HG02973 (cell line): ENCODE data around the gene SMOC1.

ENCODE experiments used
- ATAC-seq: cut with Tn5 transposase; IDR thresholded peaks from one replicate; pipeline ENCODE4 v1.9.1; 2021; ENCODE audit warnings: moderate library complexity; ENCODE audit not compliant: unreplicated experiment

SMOC1 gene

GRCh38 chr14:70078329-70078728 lies 199.1 kb downstream of the SMOC1 start:
- no peak for ATAC-seq

GRCh38 chr14:70080076-70080475 lies 200.9 kb downstream of the SMOC1 start:
- no peak for ATAC-seq
